Fibroblast of lung (primary cell): Measurements from ENCODE around the gene FAAP24.

Experiments
- CTCF ChIP-seq, 2 donors: IDR thresholded peaks in 1 of 2; conservative IDR thresholded peaks in 1 of 2; 1 replicate in 1 of 2; 2 replicates in 1 of 2; pipeline ENCODE4 v1.5.1; 2011 to 2012; ENCODE audit warnings: low read length in 2 of 2, control low read depth in 1 of 2, inconsistent platforms in 1 of 2, low read depth in 1 of 2, mild to moderate bottlenecking in 1 of 2
- EZH2 ChIP-seq: IDR thresholded peaks from 2 replicates; pipeline ENCODE4 v1.5.1; 2012; ENCODE audit warnings: low read length, control low read depth, mild to moderate bottlenecking; ENCODE audit errors: missing control alignments

- TF ChIP-seq CTCF (conservative IDR thresholded peaks at IDR 0.05 in 1 of 2, IDR thresholded peaks at IDR 0.05 in 1 of 2; ENCODE audit: low read depth in 1 of 2, low read length in 2 of 2) = no peak
- TF ChIP-seq EZH2 = no peak
Measured at GRCh38 chr19:32966750-32967149, 5.3 kb upstream of the FAAP24 start.
